ENCODE results near the gene GNAQ.

DNA sequence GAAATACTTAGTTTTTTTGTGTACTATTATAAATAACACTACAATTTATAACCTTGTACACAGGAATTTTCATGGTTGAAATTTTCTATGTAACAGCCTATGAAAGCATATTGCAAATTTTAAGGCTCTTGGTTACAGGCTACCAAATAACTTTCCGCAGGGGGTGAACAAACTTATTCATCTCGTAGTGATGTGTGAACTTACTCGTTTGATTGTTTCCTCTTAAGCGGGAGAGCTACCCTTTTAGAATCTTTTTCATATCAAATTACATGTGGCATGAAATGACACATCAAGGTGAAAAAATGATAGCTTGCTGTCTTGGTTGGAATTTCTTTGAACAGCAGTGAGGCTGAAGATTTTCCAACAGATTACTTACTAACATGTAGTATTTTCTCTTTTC is 292.7 kb downstream of the GNAQ start:
- TF ChIP-seq RAD21 (IDR thresholded peaks at IDR 0.05) (no peak), TAF1 (conservative IDR thresholded peaks at IDR 0.05) (no peak), YY1 (IDR thresholded peaks at IDR 0.05) (no peak), JUND (IDR thresholded peaks at IDR 0.05) (no peak), HNF4G (IDR thresholded peaks at IDR 0.05) (no peak), FOXA2 (IDR thresholded peaks at IDR 0.05) (no peak), SP1 (IDR thresholded peaks at IDR 0.05) (no peak)
- TF ChIP-seq, protein P1, sequence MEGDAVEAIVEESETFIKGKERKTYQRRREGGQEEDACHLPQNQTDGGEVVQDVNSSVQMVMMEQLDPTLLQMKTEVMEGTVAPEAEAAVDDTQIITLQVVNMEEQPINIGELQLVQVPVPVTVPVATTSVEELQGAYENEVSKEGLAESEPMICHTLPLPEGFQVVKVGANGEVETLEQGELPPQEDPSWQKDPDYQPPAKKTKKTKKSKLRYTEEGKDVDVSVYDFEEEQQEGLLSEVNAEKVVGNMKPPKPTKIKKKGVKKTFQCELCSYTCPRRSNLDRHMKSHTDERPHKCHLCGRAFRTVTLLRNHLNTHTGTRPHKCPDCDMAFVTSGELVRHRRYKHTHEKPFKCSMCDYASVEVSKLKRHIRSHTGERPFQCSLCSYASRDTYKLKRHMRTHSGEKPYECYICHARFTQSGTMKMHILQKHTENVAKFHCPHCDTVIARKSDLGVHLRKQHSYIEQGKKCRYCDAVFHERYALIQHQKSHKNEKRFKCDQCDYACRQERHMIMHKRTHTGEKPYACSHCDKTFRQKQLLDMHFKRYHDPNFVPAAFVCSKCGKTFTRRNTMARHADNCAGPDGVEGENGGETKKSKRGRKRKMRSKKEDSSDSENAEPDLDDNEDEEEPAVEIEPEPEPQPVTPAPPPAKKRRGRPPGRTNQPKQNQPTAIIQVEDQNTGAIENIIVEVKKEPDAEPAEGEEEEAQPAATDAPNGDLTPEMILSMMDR (IDR thresholded peaks at IDR 0.05; ENCODE audit: low read depth, low read length, missing input control) = no peak
- TF ChIP-seq, protein P2, sequence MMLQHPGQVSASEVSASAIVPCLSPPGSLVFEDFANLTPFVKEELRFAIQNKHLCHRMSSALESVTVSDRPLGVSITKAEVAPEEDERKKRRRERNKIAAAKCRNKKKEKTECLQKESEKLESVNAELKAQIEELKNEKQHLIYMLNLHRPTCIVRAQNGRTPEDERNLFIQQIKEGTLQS (IDR thresholded peaks at IDR 0.05) = no peak
- TF ChIP-seq, protein P3, sequence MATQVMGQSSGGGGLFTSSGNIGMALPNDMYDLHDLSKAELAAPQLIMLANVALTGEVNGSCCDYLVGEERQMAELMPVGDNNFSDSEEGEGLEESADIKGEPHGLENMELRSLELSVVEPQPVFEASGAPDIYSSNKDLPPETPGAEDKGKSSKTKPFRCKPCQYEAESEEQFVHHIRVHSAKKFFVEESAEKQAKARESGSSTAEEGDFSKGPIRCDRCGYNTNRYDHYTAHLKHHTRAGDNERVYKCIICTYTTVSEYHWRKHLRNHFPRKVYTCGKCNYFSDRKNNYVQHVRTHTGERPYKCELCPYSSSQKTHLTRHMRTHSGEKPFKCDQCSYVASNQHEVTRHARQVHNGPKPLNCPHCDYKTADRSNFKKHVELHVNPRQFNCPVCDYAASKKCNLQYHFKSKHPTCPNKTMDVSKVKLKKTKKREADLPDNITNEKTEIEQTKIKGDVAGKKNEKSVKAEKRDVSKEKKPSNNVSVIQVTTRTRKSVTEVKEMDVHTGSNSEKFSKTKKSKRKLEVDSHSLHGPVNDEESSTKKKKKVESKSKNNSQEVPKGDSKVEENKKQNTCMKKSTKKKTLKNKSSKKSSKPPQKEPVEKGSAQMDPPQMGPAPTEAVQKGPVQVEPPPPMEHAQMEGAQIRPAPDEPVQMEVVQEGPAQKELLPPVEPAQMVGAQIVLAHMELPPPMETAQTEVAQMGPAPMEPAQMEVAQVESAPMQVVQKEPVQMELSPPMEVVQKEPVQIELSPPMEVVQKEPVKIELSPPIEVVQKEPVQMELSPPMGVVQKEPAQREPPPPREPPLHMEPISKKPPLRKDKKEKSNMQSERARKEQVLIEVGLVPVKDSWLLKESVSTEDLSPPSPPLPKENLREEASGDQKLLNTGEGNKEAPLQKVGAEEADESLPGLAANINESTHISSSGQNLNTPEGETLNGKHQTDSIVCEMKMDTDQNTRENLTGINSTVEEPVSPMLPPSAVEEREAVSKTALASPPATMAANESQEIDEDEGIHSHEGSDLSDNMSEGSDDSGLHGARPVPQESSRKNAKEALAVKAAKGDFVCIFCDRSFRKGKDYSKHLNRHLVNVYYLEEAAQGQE (IDR thresholded peaks at IDR 0.05) = no peak
- TF ChIP-seq, protein P4, sequence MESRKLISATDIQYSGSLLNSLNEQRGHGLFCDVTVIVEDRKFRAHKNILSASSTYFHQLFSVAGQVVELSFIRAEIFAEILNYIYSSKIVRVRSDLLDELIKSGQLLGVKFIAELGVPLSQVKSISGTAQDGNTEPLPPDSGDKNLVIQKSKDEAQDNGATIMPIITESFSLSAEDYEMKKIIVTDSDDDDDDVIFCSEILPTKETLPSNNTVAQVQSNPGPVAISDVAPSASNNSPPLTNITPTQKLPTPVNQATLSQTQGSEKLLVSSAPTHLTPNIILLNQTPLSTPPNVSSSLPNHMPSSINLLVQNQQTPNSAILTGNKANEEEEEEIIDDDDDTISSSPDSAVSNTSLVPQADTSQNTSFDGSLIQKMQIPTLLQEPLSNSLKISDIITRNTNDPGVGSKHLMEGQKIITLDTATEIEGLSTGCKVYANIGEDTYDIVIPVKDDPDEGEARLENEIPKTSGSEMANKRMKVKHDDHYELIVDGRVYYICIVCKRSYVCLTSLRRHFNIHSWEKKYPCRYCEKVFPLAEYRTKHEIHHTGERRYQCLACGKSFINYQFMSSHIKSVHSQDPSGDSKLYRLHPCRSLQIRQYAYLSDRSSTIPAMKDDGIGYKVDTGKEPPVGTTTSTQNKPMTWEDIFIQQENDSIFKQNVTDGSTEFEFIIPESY (IDR thresholded peaks at IDR 0.05) = no peak
